GM23338 (cell line): ENCODE results near the gene DGKG.

Source experiments
- EZH2 ChIP-seq: fragments of 200-600 bp; sonication (generic); IDR thresholded peaks from one replicate; pipeline ENCODE4 v1.8.0; 2017; ENCODE audit warnings: antibody characterized with exemption, mild to moderate bottlenecking, low read depth; ENCODE audit not compliant: unreplicated experiment
- TF ChIP-seq, protein P1 (sequence below), 2 experiments: fragments of 200-600 bp in 1 of 2; sonication (generic) in 1 of 2; conservative IDR thresholded peaks; 2 replicates each; pipeline versions ENCODE4 v1.5.1 to v1.6.1; 2016 to 2017; ENCODE audit warnings: antibody characterized with exemption in 2 of 2, low read depth in 2 of 2, mild to moderate bottlenecking in 2 of 2, moderate library complexity in 1 of 2
- TF ChIP-seq, protein P2 (sequence below): IDR thresholded peaks from one replicate; pipeline ENCODE4 v1.6.1; 2018; ENCODE audit warnings: antibody characterized with exemption; ENCODE audit not compliant: unreplicated experiment

DNA sequence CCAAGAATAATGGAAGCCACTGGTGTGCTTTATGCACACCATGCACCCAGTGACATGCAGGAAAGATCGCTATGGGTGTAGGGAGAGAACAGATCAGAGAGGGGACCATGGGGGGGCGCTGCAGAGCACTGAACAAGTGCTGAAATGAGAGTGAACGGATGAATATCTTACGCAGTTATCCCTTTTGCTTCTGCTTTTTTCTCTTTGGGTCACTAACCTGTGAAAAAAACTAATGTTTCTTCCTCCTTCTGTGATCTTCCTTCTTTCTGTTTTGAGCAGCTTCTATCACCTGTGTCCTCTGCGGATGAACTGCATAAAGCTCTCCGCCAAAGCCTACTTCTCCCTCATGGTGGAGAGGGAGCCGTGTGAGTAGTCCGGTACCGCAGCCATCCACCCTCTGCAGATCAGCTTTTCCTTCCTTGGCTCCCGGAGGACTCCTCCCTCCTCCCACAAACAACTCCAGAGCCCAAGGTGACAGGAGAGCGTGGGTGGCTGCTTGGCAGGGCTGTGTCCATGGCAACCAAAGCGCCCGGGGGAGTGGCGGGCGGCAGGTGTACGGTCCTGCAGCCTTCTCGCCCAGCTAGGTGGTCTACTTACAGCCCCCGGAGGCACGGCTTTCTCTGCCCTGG, 106.2 kb downstream of the DGKG start:
- TF ChIP-seq, protein P1, sequence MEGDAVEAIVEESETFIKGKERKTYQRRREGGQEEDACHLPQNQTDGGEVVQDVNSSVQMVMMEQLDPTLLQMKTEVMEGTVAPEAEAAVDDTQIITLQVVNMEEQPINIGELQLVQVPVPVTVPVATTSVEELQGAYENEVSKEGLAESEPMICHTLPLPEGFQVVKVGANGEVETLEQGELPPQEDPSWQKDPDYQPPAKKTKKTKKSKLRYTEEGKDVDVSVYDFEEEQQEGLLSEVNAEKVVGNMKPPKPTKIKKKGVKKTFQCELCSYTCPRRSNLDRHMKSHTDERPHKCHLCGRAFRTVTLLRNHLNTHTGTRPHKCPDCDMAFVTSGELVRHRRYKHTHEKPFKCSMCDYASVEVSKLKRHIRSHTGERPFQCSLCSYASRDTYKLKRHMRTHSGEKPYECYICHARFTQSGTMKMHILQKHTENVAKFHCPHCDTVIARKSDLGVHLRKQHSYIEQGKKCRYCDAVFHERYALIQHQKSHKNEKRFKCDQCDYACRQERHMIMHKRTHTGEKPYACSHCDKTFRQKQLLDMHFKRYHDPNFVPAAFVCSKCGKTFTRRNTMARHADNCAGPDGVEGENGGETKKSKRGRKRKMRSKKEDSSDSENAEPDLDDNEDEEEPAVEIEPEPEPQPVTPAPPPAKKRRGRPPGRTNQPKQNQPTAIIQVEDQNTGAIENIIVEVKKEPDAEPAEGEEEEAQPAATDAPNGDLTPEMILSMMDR (conservative IDR thresholded peaks at IDR 0.05; ENCODE audit: low read depth in 2 of 2), result peak; percentile 64 to 77
- no peak for TF ChIP-seq EZH2
- TF ChIP-seq, protein P2, sequence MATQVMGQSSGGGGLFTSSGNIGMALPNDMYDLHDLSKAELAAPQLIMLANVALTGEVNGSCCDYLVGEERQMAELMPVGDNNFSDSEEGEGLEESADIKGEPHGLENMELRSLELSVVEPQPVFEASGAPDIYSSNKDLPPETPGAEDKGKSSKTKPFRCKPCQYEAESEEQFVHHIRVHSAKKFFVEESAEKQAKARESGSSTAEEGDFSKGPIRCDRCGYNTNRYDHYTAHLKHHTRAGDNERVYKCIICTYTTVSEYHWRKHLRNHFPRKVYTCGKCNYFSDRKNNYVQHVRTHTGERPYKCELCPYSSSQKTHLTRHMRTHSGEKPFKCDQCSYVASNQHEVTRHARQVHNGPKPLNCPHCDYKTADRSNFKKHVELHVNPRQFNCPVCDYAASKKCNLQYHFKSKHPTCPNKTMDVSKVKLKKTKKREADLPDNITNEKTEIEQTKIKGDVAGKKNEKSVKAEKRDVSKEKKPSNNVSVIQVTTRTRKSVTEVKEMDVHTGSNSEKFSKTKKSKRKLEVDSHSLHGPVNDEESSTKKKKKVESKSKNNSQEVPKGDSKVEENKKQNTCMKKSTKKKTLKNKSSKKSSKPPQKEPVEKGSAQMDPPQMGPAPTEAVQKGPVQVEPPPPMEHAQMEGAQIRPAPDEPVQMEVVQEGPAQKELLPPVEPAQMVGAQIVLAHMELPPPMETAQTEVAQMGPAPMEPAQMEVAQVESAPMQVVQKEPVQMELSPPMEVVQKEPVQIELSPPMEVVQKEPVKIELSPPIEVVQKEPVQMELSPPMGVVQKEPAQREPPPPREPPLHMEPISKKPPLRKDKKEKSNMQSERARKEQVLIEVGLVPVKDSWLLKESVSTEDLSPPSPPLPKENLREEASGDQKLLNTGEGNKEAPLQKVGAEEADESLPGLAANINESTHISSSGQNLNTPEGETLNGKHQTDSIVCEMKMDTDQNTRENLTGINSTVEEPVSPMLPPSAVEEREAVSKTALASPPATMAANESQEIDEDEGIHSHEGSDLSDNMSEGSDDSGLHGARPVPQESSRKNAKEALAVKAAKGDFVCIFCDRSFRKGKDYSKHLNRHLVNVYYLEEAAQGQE, result no peak
